CD4-positive, alpha-beta T cell treated with Interleukin-2 at 100 ng/mL for 4 hours (primary cell): ENCODE results near the gene ZBTB7C.

ENCODE experiments used
- DNase-seq: peaks from one replicate; pipeline ENCODE4 v3.0.0-alpha.2; 2020; ENCODE audit warnings: low spot score

The ZBTB7C gene

GRCh38 chr18:48354746-48355260 lies 54.4 kb downstream of the ZBTB7C start:
- DNase-seq, result no peak

GRCh38 chr18:48352051-48352755 lies 57.0 kb downstream of the ZBTB7C start:
- no peak for DNase-seq

GRCh38 chr18:48351216-48352050 lies 57.8 kb downstream of the ZBTB7C start:
- no peak for DNase-seq

GRCh38 chr18:48348739-48349138 lies 60.4 kb downstream of the ZBTB7C start:
- DNase-seq, result no peak

GRCh38 chr18:48347756-48348326 lies 61.3 kb downstream of the ZBTB7C start:
- no peak for DNase-seq

GRCh38 chr18:48345596-48345995 lies 63.6 kb downstream of the ZBTB7C start:
- DNase-seq, result no peak

- DNase-seq, result no peak
Observed at GRCh38 chr18:48342581-48342980, 66.6 kb downstream of the ZBTB7C start.

- no peak for DNase-seq
Observed at GRCh38 chr18:48342125-48342524, 67.1 kb downstream of the ZBTB7C start.

- DNase-seq, result no peak
Observed at GRCh38 chr18:48340560-48340959, 68.6 kb downstream of the ZBTB7C start.

- no peak for DNase-seq
Observed at GRCh38 chr18:48339692-48340091, 69.5 kb downstream of the ZBTB7C start.

- DNase-seq, result no peak
Observed at GRCh38 chr18:48338915-48339314, 70.3 kb downstream of the ZBTB7C start.

GRCh38 chr18:48337053-48337452 lies 72.1 kb downstream of the ZBTB7C start:
- DNase-seq, result no peak

- DNase-seq, result no peak
Observed at GRCh38 chr18:48336332-48336731, 72.9 kb downstream of the ZBTB7C start.

- DNase-seq, result no peak
Observed at GRCh38 chr18:48335829-48336228, 73.4 kb downstream of the ZBTB7C start.

GRCh38 chr18:48334845-48335244 lies 74.3 kb downstream of the ZBTB7C start:
- DNase-seq, result no peak

- no peak for DNase-seq
Observed at GRCh38 chr18:48333563-48333962, 75.6 kb downstream of the ZBTB7C start.

- DNase-seq, result no peak
Observed at GRCh38 chr18:48330016-48330991, 78.9 kb downstream of the ZBTB7C start.

- no peak for DNase-seq
Observed at GRCh38 chr18:48328473-48329210, 80.5 kb downstream of the ZBTB7C start.

- no peak for DNase-seq
Observed at GRCh38 chr18:48326901-48327675, 82.1 kb downstream of the ZBTB7C start.

- DNase-seq, result no peak
Observed at GRCh38 chr18:48325115-48325665, 84.0 kb downstream of the ZBTB7C start.
